ENCODE results near the gene CTNNB1.

DNA sequence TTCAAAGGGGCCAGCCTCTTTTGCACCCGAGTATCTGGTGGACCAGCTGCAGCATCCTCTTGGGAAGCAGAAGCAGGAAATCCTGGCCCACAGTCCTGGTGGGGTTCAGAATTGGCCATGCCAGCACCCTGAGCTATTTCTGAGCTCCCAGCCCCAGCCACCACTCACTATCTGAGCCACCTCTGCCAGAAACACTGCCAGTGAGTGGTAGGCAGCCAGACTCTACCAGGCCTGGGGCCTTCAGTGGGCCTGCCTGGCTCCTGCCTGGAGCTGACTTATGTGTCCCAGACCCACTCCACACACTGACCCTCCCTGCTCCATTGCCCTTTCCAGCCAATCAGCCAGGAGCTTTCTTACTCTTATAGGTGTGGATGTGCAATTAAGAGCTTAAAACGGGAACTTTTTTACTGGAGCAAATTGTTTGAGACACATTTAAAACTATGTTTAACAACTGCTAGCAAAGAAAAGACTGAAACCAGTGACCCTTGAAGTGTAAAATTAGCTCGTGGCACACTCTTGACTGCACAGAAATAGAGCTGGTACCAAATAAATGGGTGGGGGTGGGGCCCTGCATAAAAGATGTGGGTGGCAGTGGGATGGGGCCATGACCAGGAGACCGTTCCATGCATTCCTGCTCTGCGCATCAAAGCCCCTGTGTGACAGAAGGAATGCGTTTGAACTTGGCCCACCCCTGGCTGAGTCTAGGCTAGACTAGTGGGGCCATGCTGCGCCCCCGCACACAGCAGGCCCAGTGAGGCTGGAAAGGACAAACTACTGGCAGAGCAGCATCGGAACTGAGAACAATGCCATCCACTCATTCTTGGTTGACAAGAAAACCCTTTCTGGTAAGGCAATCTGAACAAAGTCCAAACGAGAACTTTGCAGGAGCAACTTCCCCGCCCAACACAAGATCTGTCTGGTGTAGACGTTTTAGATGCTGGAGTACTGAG is 48.0 kb downstream of the CTNNB1 start:
- TF ChIP-seq, protein P1, sequence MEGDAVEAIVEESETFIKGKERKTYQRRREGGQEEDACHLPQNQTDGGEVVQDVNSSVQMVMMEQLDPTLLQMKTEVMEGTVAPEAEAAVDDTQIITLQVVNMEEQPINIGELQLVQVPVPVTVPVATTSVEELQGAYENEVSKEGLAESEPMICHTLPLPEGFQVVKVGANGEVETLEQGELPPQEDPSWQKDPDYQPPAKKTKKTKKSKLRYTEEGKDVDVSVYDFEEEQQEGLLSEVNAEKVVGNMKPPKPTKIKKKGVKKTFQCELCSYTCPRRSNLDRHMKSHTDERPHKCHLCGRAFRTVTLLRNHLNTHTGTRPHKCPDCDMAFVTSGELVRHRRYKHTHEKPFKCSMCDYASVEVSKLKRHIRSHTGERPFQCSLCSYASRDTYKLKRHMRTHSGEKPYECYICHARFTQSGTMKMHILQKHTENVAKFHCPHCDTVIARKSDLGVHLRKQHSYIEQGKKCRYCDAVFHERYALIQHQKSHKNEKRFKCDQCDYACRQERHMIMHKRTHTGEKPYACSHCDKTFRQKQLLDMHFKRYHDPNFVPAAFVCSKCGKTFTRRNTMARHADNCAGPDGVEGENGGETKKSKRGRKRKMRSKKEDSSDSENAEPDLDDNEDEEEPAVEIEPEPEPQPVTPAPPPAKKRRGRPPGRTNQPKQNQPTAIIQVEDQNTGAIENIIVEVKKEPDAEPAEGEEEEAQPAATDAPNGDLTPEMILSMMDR (IDR thresholded peaks at IDR 0.05): no peak
- TF ChIP-seq POLR2AphosphoS5 (IDR thresholded peaks at IDR 0.05) (no peak), POLR2A (IDR thresholded peaks at IDR 0.05; ENCODE audit: low read depth) (no peak)

Data from esophagus muscularis mucosa (tissue), 3 donors.